ENCODE data around the gene LAG3. TPM values are rescaled to one million over a fixed set of nuclear protein-coding genes. Genes with fewer than 3 reads are reported as not detected.

LAG3 gene
- polyA plus RNA-seq, 2 of the 4 experiments (the other 2 are of a cell fraction) = 0.66 to 1.7 TPM

DNA sequence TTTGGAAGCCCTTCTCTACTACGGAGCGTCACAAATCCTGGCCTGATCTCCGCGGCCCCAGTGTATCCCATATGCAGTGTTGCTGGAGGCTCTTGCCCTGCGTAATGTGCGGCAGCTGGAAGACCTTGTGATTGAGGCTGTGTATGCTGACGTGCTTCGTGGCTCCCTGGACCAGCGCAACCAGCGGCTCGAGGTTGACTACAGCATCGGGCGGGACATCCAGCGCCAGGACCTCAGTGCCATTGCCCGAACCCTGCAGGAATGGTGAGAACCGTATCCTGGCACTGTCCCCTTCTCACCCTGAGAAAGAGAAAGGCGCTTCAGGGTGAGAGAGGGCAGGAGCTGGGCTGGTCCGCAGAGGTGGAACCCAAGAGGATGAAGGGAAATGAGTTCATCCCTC, 43.1 kb upstream of the LAG3 start:
- POLR2A ChIA-PET = no interaction called here

GRCh38 chr12:6730169-6730568, 42.2 kb upstream of the LAG3 start:
- 89% methylated on average over 8 of the region's 8 CpGs for WGBS (ENCODE audit: missing lambda C conversion rate)
- TF ChIP-seq EP300 (IDR thresholded peaks at IDR 0.05) (no peak), ESRRA (IDR thresholded peaks at IDR 0.05; ENCODE audit: borderline replicate concordance, low read length) (no peak), CBX2 (IDR thresholded peaks at IDR 0.05; ENCODE audit: borderline replicate concordance, low read depth) (no peak), ZNF302 (CRISPR knock-in tag; IDR thresholded peaks at IDR 0.05) (no peak), ELK1 (IDR thresholded peaks at IDR 0.05; ENCODE audit: low read depth, low read length) (no peak), POLR2AphosphoS2 (conservative IDR thresholded peaks at IDR 0.05; ENCODE audit: low read length) (no peak), FOXS1 (CRISPR knock-in tag; IDR thresholded peaks at IDR 0.05) (no peak), SREBF2 (IDR thresholded peaks at IDR 0.05) (no peak), NR3C1 (IDR thresholded peaks at IDR 0.05) (no peak), HOXB13 (CRISPR knock-in tag; IDR thresholded peaks at IDR 0.05; ENCODE audit: low read depth) (no peak), CBX8 (IDR thresholded peaks at IDR 0.05) (no peak), HEYL (CRISPR knock-in tag; IDR thresholded peaks at IDR 0.05) (no peak), JUN (IDR thresholded peaks at IDR 0.05) (no peak), POLR2A (IDR thresholded peaks at IDR 0.05; ENCODE audit: low read length) (no peak), EHMT2 (IDR thresholded peaks at IDR 0.05; ENCODE audit: low read depth) (no peak), CHD4 (IDR thresholded peaks at IDR 0.05; ENCODE audit: borderline replicate concordance) (no peak), ZC3H11A (IDR thresholded peaks at IDR 0.05) (no peak)
- TF ChIP-seq, protein P1, sequence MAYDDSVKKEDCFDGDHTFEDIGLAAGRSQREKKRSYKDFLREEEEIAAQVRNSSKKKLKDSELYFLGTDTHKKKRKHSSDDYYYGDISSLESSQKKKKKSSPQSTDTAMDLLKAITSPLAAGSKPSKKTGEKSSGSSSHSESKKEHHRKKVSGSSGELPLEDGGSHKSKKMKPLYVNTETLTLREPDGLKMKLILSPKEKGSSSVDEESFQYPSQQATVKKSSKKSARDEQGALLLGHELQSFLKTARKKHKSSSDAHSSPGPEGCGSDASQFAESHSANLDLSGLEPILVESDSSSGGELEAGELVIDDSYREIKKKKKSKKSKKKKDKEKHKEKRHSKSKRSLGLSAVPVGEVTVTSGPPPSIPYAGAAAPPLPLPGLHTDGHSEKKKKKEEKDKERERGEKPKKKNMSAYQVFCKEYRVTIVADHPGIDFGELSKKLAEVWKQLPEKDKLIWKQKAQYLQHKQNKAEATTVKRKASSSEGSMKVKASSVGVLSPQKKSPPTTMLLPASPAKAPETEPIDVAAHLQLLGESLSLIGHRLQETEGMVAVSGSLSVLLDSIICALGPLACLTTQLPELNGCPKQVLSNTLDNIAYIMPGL (CRISPR knock-in tag; IDR thresholded peaks at IDR 0.05; ENCODE audit: borderline replicate concordance) = no peak
- TF ChIP-seq, protein P2, sequence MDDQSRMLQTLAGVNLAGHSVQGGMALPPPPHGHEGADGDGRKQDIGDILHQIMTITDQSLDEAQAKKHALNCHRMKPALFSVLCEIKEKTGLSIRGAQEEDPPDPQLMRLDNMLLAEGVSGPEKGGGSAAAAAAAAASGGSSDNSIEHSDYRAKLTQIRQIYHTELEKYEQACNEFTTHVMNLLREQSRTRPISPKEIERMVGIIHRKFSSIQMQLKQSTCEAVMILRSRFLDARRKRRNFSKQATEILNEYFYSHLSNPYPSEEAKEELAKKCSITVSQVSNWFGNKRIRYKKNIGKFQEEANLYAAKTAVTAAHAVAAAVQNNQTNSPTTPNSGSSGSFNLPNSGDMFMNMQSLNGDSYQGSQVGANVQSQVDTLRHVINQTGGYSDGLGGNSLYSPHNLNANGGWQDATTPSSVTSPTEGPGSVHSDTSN (IDR thresholded peaks at IDR 0.05) = no peak
- TF ChIP-seq, protein P3, sequence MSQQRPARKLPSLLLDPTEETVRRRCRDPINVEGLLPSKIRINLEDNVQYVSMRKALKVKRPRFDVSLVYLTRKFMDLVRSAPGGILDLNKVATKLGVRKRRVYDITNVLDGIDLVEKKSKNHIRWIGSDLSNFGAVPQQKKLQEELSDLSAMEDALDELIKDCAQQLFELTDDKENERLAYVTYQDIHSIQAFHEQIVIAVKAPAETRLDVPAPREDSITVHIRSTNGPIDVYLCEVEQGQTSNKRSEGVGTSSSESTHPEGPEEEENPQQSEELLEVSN (IDR thresholded peaks at IDR 0.05; ENCODE audit: borderline replicate concordance, low read depth) = no peak
- Histone ChIP-seq H3K4me1 (peaks cover 4% of the 10 kb centered on the region; the same call in 2 of the 3 replicates), H3K9me3 (no peaks in the 10 kb centered on the region), H3K27ac (no peak overlapping the region), H3K4me2 (no peak overlapping the region), H3K4me3 (no peak overlapping the region)
- POLR2A ChIA-PET = interaction anchor here (0.9 kb wide), 1 partner anchor 41 kb away, joined by 14 read pairs; the partner anchor contains the start of gene ZNF384
- CTCF ChIA-PET = interaction anchor here (0.9 to 2.5 kb wide), 3 partner anchors 23 to 96 kb away, joined by 3 to 15 read pairs (median 5); partner anchors contain the start of gene MLF2
- FAIRE-seq (no peak), DNase-seq (ENCODE audit: low read depth in 1 of 2, low spot score in 1 of 2) (no peak), ATAC-seq (peak in 1 of 2 experiments; percentile 36; a peak in 2 of 6 replicates)

More for the DNA sequence above, 43.1 kb upstream of the LAG3 start:
- 95% methylated on average over 18 of the region's 18 CpGs for WGBS (ENCODE audit: missing lambda C conversion rate)
- CTCF ChIA-PET = interaction anchor here (2.5 to 7.6 kb wide), 2 partner anchors 24 kb away, joined by 15 to 52 read pairs; partner anchors contain the start of gene MLF2
- FAIRE-seq (no peak), DNase-seq (ENCODE audit: low read depth in 1 of 2, low spot score in 1 of 2) (no peak), ATAC-seq (no peak)
- H3K4me3 ChIP-seq = no peak overlapping the region
- peaks cover 9% of the 10 kb centered on the region for H3K4me1 ChIP-seq
- no peak overlapping the region for H3K4me2 ChIP-seq
- no peaks in the 10 kb centered on the region for H3K9me3 ChIP-seq
- no peak overlapping the region for H3K27ac ChIP-seq
- TF ChIP-seq MAFK (IDR thresholded peaks at IDR 0.05; ENCODE audit: partially characterized antibody) = no peak
- TF ChIP-seq HOXA7 (CRISPR knock-in tag; IDR thresholded peaks at IDR 0.05) = no peak
- no peak for TF ChIP-seq EHMT2 (IDR thresholded peaks at IDR 0.05; ENCODE audit: low read depth)
- TF ChIP-seq ZSCAN20 (CRISPR knock-in tag; IDR thresholded peaks at IDR 0.05) = no peak
- TF ChIP-seq JUNB (IDR thresholded peaks at IDR 0.05) = no peak
